ENCODE results near the gene PRXL2B.
A peak's percentile ranks its signal among the peaks of the same experiment; 100 is the strongest.

The PRXL2B gene

DNA sequence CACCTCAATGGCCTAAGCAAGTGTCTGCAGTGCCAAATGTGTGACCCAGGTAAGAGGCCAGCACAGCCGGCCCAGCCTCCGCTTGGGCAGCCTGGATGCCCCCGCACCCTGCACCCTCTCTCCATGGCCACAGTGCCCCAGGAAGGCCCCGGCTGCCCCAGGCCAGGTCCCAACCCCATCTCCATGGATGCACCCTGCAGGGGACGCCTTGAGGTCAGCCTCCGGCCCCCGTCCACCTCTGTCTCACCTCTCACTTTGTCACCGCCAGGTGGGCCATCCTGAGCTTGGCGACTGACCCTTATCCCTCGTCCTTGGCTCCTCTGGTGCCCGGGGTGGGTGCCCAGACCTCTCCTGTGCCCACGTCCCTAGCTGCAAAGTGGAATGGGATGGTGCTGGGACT is 28.2 kb upstream of the PRXL2B start:
- no peak for DNase-seq (ENCODE audit: extremely low read depth, low read depth)
- TF ChIP-seq, protein P1, sequence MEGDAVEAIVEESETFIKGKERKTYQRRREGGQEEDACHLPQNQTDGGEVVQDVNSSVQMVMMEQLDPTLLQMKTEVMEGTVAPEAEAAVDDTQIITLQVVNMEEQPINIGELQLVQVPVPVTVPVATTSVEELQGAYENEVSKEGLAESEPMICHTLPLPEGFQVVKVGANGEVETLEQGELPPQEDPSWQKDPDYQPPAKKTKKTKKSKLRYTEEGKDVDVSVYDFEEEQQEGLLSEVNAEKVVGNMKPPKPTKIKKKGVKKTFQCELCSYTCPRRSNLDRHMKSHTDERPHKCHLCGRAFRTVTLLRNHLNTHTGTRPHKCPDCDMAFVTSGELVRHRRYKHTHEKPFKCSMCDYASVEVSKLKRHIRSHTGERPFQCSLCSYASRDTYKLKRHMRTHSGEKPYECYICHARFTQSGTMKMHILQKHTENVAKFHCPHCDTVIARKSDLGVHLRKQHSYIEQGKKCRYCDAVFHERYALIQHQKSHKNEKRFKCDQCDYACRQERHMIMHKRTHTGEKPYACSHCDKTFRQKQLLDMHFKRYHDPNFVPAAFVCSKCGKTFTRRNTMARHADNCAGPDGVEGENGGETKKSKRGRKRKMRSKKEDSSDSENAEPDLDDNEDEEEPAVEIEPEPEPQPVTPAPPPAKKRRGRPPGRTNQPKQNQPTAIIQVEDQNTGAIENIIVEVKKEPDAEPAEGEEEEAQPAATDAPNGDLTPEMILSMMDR (IDR thresholded peaks at IDR 0.05; ENCODE audit: low read depth, low read length), result no peak

DNA sequence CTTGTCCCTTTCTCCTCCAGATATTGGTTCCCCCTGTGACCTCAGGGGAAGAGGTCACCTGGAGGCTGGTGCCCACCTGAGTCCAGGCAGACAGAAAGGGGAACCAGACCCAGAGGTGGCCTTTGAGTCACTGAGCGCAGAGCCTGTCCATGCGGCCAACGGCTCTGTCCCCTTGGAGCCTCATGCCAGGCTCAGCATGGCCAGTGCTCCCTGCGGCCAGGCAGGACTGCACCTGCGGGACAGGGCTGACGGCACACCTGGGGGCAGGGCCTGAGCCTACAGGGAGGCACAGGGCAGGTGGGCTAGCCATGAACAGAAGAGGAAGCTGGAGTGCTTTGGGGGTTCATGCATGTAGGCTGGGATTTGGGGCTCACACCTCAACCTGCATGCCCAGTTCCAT is 27.7 kb upstream of the PRXL2B start:
- no peak for DNase-seq (ENCODE audit: extremely low read depth, low read depth)
- TF ChIP-seq, protein P1 (IDR thresholded peaks at IDR 0.05; ENCODE audit: low read depth, low read length), result no peak

DNA sequence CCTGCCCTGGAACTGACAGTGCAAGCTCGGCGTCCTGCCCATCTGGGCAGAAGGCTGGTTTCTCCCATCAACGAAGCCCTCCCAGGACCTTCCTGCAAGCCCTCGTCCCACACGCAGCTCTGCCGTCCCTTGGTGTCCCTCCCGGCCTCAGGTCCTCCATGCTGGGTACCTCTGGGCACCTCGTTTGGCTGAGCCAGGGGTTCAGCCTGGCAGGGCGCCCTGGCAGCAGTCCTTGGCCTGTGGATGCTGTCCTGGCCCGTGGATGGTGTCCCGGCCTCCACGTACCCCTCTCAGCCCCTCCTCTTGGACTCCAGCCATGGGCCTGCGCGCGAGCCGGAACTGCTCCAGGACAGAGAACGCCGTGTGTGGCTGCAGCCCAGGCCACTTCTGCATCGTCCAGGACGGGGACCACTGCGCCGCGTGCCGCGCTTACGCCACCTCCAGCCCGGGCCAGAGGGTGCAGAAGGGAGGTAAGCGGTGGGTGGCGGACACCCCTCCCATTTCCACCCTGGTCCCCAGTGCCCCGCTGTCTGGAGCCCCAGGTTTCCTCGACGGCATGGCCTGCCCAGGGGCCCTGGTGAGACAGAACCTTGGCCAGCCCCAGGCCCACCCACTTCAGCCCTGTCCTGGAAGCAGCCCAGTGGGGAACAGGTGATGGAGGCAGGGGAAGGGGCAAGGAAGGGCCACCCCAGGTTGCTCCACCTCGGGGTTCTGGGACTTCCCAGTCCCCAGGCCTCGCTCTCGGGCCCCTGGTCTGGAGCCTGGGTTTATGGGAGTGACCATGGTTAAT is 26.9 kb upstream of the PRXL2B start:
- TF ChIP-seq, protein P1 (IDR thresholded peaks at IDR 0.05; ENCODE audit: low read depth, low read length), result no peak
- DNase-seq (ENCODE audit: extremely low read depth, low read depth), result no peak

DNA sequence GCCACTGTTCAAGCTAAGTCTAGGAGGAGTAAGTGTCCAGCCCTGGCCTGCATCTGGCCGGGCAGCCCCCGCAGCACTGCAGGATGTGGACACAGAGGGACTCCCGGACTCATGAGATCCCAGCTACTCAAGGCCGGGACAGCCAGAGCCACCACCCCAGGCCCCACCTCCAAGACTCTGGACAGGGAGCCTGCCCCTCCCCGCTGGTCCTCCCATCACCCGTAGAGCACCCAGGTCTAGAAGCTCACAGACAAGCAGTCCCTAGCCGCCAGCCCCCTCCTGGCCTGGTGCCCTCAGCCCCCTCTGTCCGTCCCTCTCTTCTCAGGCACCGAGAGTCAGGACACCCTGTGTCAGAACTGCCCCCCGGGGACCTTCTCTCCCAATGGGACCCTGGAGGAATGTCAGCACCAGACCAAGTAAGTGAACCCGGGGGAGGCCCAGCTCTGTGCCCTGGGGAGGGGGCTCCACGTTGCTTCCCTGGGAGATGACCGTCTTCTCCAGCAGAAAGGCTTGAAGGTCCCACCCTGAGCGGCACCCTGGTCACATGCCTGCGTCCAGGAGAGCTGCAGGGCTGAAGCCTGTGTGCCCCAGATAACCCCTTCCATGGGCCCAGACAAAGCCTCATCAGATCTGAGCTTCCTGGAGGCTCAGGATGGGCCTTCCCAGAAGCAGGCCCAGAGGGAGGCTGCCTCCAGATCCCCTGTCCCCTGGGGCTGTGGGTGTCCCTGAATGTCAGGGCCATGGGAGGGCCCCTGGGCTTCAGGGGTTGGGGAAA is 26.1 kb upstream of the PRXL2B start:
- DNase-seq (ENCODE audit: extremely low read depth, low read depth), result no peak
- TF ChIP-seq, protein P1 (IDR thresholded peaks at IDR 0.05; ENCODE audit: low read depth, low read length), result no peak

DNA sequence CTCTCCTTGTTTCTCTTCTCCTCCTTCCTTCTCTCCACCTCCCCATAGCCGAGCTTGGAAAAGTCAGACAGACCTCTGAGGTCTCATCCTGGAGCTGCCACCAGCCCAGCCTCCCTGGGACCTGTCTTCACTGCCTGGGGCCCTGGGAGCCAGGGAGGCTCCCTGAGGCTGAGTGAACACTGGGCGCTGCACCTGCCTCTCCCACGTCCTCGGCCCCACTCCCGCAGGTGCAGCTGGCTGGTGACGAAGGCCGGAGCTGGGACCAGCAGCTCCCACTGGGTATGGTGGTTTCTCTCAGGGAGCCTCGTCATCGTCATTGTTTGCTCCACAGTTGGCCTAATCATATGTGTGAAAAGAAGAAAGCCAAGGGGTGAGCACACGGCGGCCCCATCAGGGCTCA is 25.1 kb upstream of the PRXL2B start:
- DNase-seq (ENCODE audit: extremely low read depth, low read depth), result no peak
- TF ChIP-seq, protein P1 (IDR thresholded peaks at IDR 0.05; ENCODE audit: low read depth, low read length), result no peak

DNA sequence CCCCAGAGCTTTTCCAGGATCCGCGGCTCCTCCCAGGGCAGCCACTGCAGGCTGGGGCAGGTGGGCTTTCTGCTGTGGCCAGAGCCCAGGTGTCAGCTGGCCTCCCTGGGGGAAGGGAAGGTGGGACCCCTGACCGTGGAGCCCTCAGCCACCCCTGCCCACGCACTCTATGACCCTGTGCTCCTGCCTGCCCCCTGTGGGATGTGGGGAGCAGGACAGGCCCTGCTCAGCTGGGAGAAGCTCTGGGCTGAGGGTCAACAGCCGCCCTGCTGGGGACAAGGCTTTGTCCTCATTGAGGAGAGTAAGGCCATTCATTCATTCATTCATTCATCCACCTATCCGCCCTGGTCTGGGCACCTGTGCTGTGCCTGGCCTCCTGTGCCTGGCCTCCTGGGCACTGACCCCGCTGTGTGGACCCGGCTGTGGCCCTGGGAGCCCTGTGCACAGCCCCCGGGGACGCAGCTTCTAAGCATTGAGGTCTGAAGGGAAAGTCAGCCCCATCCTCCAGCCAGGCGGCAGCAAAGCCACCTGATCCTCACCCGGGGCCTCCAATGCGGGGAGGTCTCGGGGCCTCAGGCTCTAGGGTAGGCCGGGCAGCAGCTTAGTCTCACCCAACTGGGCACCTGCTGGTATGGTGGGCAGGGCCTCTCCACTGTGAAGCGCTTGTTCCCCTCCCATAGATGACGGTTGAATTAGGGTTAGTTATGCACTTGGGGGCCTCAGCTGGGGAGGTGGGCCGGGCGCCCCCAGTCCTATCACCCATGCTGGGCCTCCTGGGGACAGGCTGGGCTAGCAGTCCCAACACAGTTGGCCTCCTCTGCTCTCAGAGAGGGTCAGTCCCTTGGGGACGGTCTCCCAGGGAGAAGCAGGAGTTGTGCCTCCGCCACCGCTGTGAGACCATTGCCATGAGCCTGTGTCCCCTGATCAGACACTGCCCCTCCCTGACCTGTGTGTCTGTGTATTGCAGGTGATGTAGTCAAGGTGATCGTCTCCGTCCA is 24.4 kb upstream of the PRXL2B start:
- TF ChIP-seq, protein P1 (IDR thresholded peaks at IDR 0.05; ENCODE audit: low read depth, low read length), result peak; percentile 37
- DNase-seq (ENCODE audit: extremely low read depth, low read depth), result no peak
